Fibroblast of lung (primary cell): ENCODE data around the gene PTGER4. TPM values are rescaled to one million over a fixed set of nuclear protein-coding genes. Genes with fewer than 3 reads are reported as not detected.

Experiments
- DNase-seq, 2 donors: peaks; one replicate each; pipeline versions ENCODE4 v3.0.0 to v3.0.0-alpha.2; 2010; ENCODE audit warnings: low read depth in 2 of 2
- H2AFZ ChIP-seq: 2 replicates; pipeline ENCODE4 v1.5.1; 2012; ENCODE audit warnings: low read length, control low read depth, inconsistent platforms
- H3K27ac ChIP-seq: 2 replicates; pipeline ENCODE4 v1.5.1; 2011; ENCODE audit warnings: low read length, control low read depth; ENCODE audit not compliant: insufficient read depth
- H3K27me3 ChIP-seq: 2 replicates; pipeline ENCODE4 v1.5.1; 2011; ENCODE audit warnings: mild to moderate bottlenecking, low read length; ENCODE audit not compliant: control insufficient read depth, insufficient read depth
- H3K36me3 ChIP-seq: 2 replicates; pipeline ENCODE4 v1.5.1; 2011; ENCODE audit warnings: low read length; ENCODE audit not compliant: control insufficient read depth, insufficient read depth
- H3K4me1 ChIP-seq: 2 replicates; pipeline ENCODE4 v1.5.1; 2011; ENCODE audit warnings: low read length; ENCODE audit not compliant: control insufficient read depth, insufficient read depth; ENCODE audit errors: extremely low read depth
- H3K4me2 ChIP-seq: 2 replicates; pipeline ENCODE4 v1.5.1; 2011; ENCODE audit warnings: low read length, control low read depth; ENCODE audit not compliant: insufficient read depth; ENCODE audit errors: extremely low read depth
- H3K4me3 ChIP-seq, 4 experiments: fragments of 200-600 bp in 1 of 4; sonication (generic) in 1 of 4; replicated peaks in 1 of 4; 2 replicates each; pipeline ENCODE4 v1.5.1; 2011 to 2016; ENCODE audit warnings: low read length in 4 of 4, low read depth in 3 of 4, mild to moderate bottlenecking in 3 of 4, control low read depth in 2 of 4, inconsistent platforms in 1 of 4, mixed read lengths in 1 of 4; ENCODE audit not compliant: insufficient read depth in 1 of 4; ENCODE audit errors: control extremely low read depth in 1 of 4
- H3K79me2 ChIP-seq: 2 replicates; pipeline ENCODE4 v1.5.1; 2012; ENCODE audit warnings: mild to moderate bottlenecking, low read length, inconsistent platforms; ENCODE audit not compliant: control insufficient read depth, insufficient read depth
- H3K9ac ChIP-seq: 2 replicates; pipeline ENCODE4 v1.5.1; 2011; ENCODE audit warnings: mild to moderate bottlenecking, low read length, control low read depth; ENCODE audit not compliant: insufficient read depth
- H3K9me3 ChIP-seq: 2 replicates; pipeline ENCODE4 v1.5.1; 2012; ENCODE audit warnings: low read depth, low read length; ENCODE audit not compliant: control insufficient read depth, insufficient read depth
- H4K20me1 ChIP-seq: 2 replicates; pipeline ENCODE4 v1.5.1; 2011; ENCODE audit warnings: low read length; ENCODE audit not compliant: control insufficient read depth, insufficient read depth; ENCODE audit errors: extremely low read depth
- EZH2 ChIP-seq: IDR thresholded peaks from 2 replicates; pipeline ENCODE4 v1.5.1; 2012; ENCODE audit warnings: low read length, control low read depth, mild to moderate bottlenecking; ENCODE audit errors: missing control alignments
- polyA plus RNA-seq, 2 donors: library from polyadenylated mRNA; depleted of rRNA in 1 of 2; stranded (reverse) in 1 of 2; unstranded in 1 of 2; fragments of >200 nt; gene quantifications; 2 replicates each; pipeline ENCODE4 v1.2.1, GENCODE V29; 2011 to 2012; ENCODE audit warnings: missing spikeins in 1 of 2
- total RNA-seq: library from RNA; depleted of rRNA; stranded (reverse); fragments of >200 nt; gene quantifications from 2 replicates; pipeline ENCODE4 v1.2.1, GENCODE V29; 2014
- TF ChIP-seq, protein P1 (sequence below), 2 donors: IDR thresholded peaks in 1 of 2; conservative IDR thresholded peaks in 1 of 2; 1 replicate in 1 of 2; 2 replicates in 1 of 2; pipeline ENCODE4 v1.5.1; 2011 to 2012; ENCODE audit warnings: low read length in 2 of 2, control low read depth in 1 of 2, inconsistent platforms in 1 of 2, low read depth in 1 of 2, mild to moderate bottlenecking in 1 of 2

PTGER4 gene
- total and polyA plus RNA-seq, 2 donors (not counting 1 experiment from before 2014, with no cell fraction given) = 1.6 to 3.3 TPM

GRCh38 chr5:40735609-40736008 is 55.9 kb downstream of the PTGER4 start:
- no peaks in the 10 kb centered on the region for H4K20me1 ChIP-seq
- peak overlapping the region; percentile 28 for H3K4me2 ChIP-seq
- no peak overlapping the region for H2AFZ ChIP-seq
- no peak for TF ChIP-seq EZH2
- TF ChIP-seq, protein P1, sequence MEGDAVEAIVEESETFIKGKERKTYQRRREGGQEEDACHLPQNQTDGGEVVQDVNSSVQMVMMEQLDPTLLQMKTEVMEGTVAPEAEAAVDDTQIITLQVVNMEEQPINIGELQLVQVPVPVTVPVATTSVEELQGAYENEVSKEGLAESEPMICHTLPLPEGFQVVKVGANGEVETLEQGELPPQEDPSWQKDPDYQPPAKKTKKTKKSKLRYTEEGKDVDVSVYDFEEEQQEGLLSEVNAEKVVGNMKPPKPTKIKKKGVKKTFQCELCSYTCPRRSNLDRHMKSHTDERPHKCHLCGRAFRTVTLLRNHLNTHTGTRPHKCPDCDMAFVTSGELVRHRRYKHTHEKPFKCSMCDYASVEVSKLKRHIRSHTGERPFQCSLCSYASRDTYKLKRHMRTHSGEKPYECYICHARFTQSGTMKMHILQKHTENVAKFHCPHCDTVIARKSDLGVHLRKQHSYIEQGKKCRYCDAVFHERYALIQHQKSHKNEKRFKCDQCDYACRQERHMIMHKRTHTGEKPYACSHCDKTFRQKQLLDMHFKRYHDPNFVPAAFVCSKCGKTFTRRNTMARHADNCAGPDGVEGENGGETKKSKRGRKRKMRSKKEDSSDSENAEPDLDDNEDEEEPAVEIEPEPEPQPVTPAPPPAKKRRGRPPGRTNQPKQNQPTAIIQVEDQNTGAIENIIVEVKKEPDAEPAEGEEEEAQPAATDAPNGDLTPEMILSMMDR (conservative IDR thresholded peaks at IDR 0.05 in 1 of 2, IDR thresholded peaks at IDR 0.05 in 1 of 2; ENCODE audit: low read depth in 1 of 2, low read length in 2 of 2) = no peak
- no peaks in the 10 kb centered on the region for H3K9me3 ChIP-seq
- H3K4me3 ChIP-seq = no peak overlapping the region
- no peaks in the 10 kb centered on the region for H3K36me3 ChIP-seq
- H3K27ac ChIP-seq = peak overlapping the region; percentile 52
- H3K79me2 ChIP-seq = peaks cover 2% of the 10 kb centered on the region
- H3K9ac ChIP-seq = no peak overlapping the region
- peaks cover 14% of the 10 kb centered on the region for H3K4me1 ChIP-seq
- DNase-seq = no peak
- H3K27me3 ChIP-seq = no peaks in the 10 kb centered on the region

GRCh38 chr5:40736103-40736875 is 56.6 kb downstream of the PTGER4 start:
- H3K4me2 ChIP-seq = peak overlapping the region; percentile 28

DNA sequence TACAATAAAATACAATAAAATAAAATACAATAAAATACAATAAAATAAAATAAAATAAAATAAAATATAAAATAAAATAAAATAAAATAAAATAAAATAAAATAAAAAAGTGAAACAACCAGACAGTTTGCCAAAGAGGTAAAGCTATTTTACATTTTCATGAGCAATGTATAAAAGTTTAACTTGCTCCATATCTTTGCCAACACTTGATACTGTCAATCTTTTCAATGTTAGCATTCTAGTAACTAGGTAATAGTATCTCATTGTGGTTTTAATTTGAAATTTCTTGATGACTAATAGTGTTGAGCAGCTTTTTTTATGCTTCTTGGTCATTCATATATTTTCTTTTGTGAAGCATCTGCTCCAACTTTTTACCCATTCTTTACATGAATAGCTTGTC is 58.8 kb downstream of the PTGER4 start:
- Histone ChIP-seq H3K27ac (no peak overlapping the region), H3K9ac (no peak overlapping the region), H3K79me2 (peaks cover under 1% of the 10 kb centered on the region), H3K4me2 (no peak overlapping the region), H3K4me1 (peaks cover 12% of the 10 kb centered on the region), H3K36me3 (no peaks in the 10 kb centered on the region), H2AFZ (no peak overlapping the region), H3K9me3 (no peaks in the 10 kb centered on the region), H4K20me1 (no peaks in the 10 kb centered on the region), H3K4me3 (no peak overlapping the region), H3K27me3 (no peaks in the 10 kb centered on the region)
- TF ChIP-seq, protein P1 (conservative IDR thresholded peaks at IDR 0.05 in 1 of 2, IDR thresholded peaks at IDR 0.05 in 1 of 2; ENCODE audit: low read depth in 1 of 2, low read length in 2 of 2) = no peak
- TF ChIP-seq EZH2 = no peak
- peak in 1 of 2 donors; percentile 41 for DNase-seq

More at GRCh38 chr5:40736103-40736875, 56.6 kb downstream of the PTGER4 start:
- Histone ChIP-seq H3K9me3 (no peaks in the 10 kb centered on the region), H2AFZ (no peak overlapping the region), H3K27me3 (no peaks in the 10 kb centered on the region), H3K9ac (no peak overlapping the region), H4K20me1 (no peaks in the 10 kb centered on the region), H3K79me2 (peaks cover 2% of the 10 kb centered on the region), H3K4me1 (peaks cover 14% of the 10 kb centered on the region), H3K4me3 (no peak overlapping the region), H3K36me3 (no peaks in the 10 kb centered on the region), H3K27ac (peak overlapping the region; percentile 52)
- peak; percentile 53 to 78 for DNase-seq
- TF ChIP-seq, protein P1 (conservative IDR thresholded peaks at IDR 0.05 in 1 of 2, IDR thresholded peaks at IDR 0.05 in 1 of 2; ENCODE audit: low read depth in 1 of 2, low read length in 2 of 2) = peak; percentile 62 to 68
- no peak for TF ChIP-seq EZH2

Other genes starting within 250 kb of the PTGER4 start
- 16.3 and 16.4 TPM in 2 replicates for gene TTC33, start 76.0 kb downstream of the PTGER4 start, total RNA-seq
- gene TTC33, start 76.0 kb downstream of the PTGER4 start, polyA plus RNA-seq = 8.0 and 8.7 TPM in 2 replicates
- 107 and 114 TPM in 2 replicates for gene PRKAA1, start 118.5 kb downstream of the PTGER4 start, total RNA-seq
- gene PRKAA1, start 118.5 kb downstream of the PTGER4 start, polyA plus RNA-seq = 85.4 and 106 TPM in 2 replicates
- 2,414 and 3,168 TPM in 2 replicates for gene RPL37, start 155.3 kb downstream of the PTGER4 start, total RNA-seq
- gene RPL37, start 155.3 kb downstream of the PTGER4 start, polyA plus RNA-seq = 881 and 1,185 TPM in 2 replicates
- 12.7 and 14.4 TPM in 2 replicates for gene CARD6, start 161.5 kb downstream of the PTGER4 start, total RNA-seq
- 8.1 and 8.7 TPM in 2 replicates for gene CARD6, start 161.5 kb downstream of the PTGER4 start, polyA plus RNA-seq
- under 0.01 and 11.6 TPM in 2 replicates for gene C7, start 229.6 kb downstream of the PTGER4 start, total RNA-seq
- 0.36 and 1.5 TPM in 2 replicates for gene C7, start 229.6 kb downstream of the PTGER4 start, polyA plus RNA-seq